GM21367 (cell line): ENCODE data around the gene MAGEA9.
"Not testable (repeated sequence)": the region's sequence is repeated elsewhere in the genome, so short reads cannot be mapped to it uniquely, and the experiment has no call there.

Source experiments
- ATAC-seq: cut with Tn5 transposase; IDR thresholded peaks from one replicate; pipeline ENCODE4 v1.9.1; 2021; ENCODE audit not compliant: unreplicated experiment

Gene MAGEA9

GRCh38 chrX:149807747-149808458 lies 26.2 kb downstream of the MAGEA9 start:
- no peak for ATAC-seq

- no peak for ATAC-seq
These were observed 36.9 kb downstream of the MAGEA9 start for GRCh38 chrX:149818652-149819051.

- ATAC-seq: no peak
These were observed 37.6 kb downstream of the MAGEA9 start for GRCh38 chrX:149819371-149819770.

GRCh38 chrX:149825424-149825823 lies 43.7 kb downstream of the MAGEA9 start:
- ATAC-seq: no peak

- ATAC-seq: no peak
These were observed 45.5 kb downstream of the MAGEA9 start for GRCh38 chrX:149827254-149827653.

GRCh38 chrX:149829751-149830191 lies 48.0 kb downstream of the MAGEA9 start:
- ATAC-seq: peak; percentile 46

- peak; percentile 52 for ATAC-seq
These were observed 48.6 kb downstream of the MAGEA9 start for GRCh38 chrX:149830192-149830873.

- ATAC-seq: no peak
These were observed 49.7 kb downstream of the MAGEA9 start for GRCh38 chrX:149831473-149831872.

GRCh38 chrX:149836728-149837127 lies 55.0 kb downstream of the MAGEA9 start:
- not testable (repeated sequence) for ATAC-seq

- no peak for ATAC-seq
These were observed 55.4 kb downstream of the MAGEA9 start for GRCh38 chrX:149837167-149837566.
